Heart left ventricle (tissue), 16 donors: Measurements from ENCODE around the gene TMEM179B. TPM values are rescaled to one million over a fixed set of nuclear protein-coding genes. Genes with fewer than 3 reads are reported as not detected.

ENCODE experiments used
- ATAC-seq, 4 donors: fragments of 200-7000 bp; cut with Tn5 transposase; one replicate each; pipeline ENCODE4 v1.9.1; 2020 to 2022; ENCODE audit warnings: moderate library complexity in 4 of 4, mild to moderate bottlenecking in 3 of 4, moderate number of reproducible peaks in 1 of 4
- DNase-seq, 5 donors: peaks; one replicate each; pipeline ENCODE4 v3.0.0-alpha.2; 2020
- H3K27ac ChIP-seq, 12 donors: fragments of 200-600 bp; sonication (generic) in 4 of 12; one replicate each; pipeline versions ENCODE4 v1.5.0 to v1.8.0; 2016 to 2022; ENCODE audit warnings: mild to moderate bottlenecking in 2 of 12
- H3K27me3 ChIP-seq, 9 donors: fragments of 200-600 bp; sonication (generic) in 2 of 9; one replicate each; pipeline versions ENCODE4 v1.5.1 to v1.8.0; 2016 to 2022; ENCODE audit warnings: mild to moderate bottlenecking in 3 of 9
- H3K36me3 ChIP-seq, 9 donors: fragments of 200-600 bp; sonication (generic) in 2 of 9; one replicate each; pipeline versions ENCODE4 v1.5.0 to v1.8.0; 2018 to 2022; ENCODE audit warnings: mild to moderate bottlenecking in 2 of 9
- H3K4me1 ChIP-seq, 12 donors: fragments of 200-600 bp; sonication (generic) in 4 of 12; one replicate each; pipeline versions ENCODE4 v1.5.0 to v1.8.0; 2016 to 2022; ENCODE audit warnings: mild to moderate bottlenecking in 3 of 12
- H3K4me3 ChIP-seq, 12 donors: fragments of 200-600 bp; sonication (generic) in 4 of 12; one replicate each; pipeline versions ENCODE4 v1.5.0 to v1.8.0; 2017 to 2022; ENCODE audit warnings: mild to moderate bottlenecking in 9 of 12, moderate library complexity in 4 of 12
- H3K9me3 ChIP-seq, 12 donors: fragments of 200-600 bp; sonication (generic) in 4 of 12; one replicate each; pipeline versions ENCODE4 v1.5.0 to v1.8.0; 2016 to 2022; ENCODE audit warnings: mild to moderate bottlenecking in 1 of 12
- CTCF ChIP-seq, 12 donors: fragments of 200-600 bp; sonication (generic) in 4 of 12; IDR thresholded peaks; one replicate each; pipeline versions ENCODE4 v1.5.0 to v1.8.0; 2018 to 2022; ENCODE audit warnings: antibody characterized with exemption in 12 of 12, mild to moderate bottlenecking in 5 of 12
- POLR2A ChIP-seq, 2 donors: fragments of 450-650 bp; IDR thresholded peaks; one replicate each; pipeline ENCODE4 v1.6.1; 2017; ENCODE audit warnings: antibody characterized with exemption in 2 of 2, mild to moderate bottlenecking in 2 of 2, moderate library complexity in 2 of 2
- WGBS, 4 donors: extraction: QIAGEN DNeasy Blood & Tissue Kit in 2 of 4; methylation state at CpG; one replicate each; pipeline versions ENCODE4 v1.1.5 to v1.1.7; 2013 to 2018; 5-methylcytosine and 5-hydroxymethylcytosine counted together
- intact Hi-C, 10 donors: fragments of 100-400 bp; cut with DNase I; formaldehyde crosslinking; loops; one replicate each; pipeline versions ENCODE4 v1.11.1 to v1.14.2; 2022
- polyA plus RNA-seq, 2 donors: library from polyadenylated mRNA; stranded (reverse); fragments of 200-250 nt; gene quantifications; one replicate each; pipeline ENCODE4 v1.2.3, GENCODE V29; 2013
- total RNA-seq, 9 donors: library from RNA; depleted of rRNA in 2 of 9; stranded (reverse); fragments of >200 nt in 2 of 9; fragmentation: NEBNext Ultra II Directional in 3 of 9; extraction: Animal tissue kit (Norgen Biotek cat#: 25700) in 3 of 9; gene quantifications; one replicate each; pipeline versions ENCODE4 v1.1.0 to v1.2.4, GENCODE V29; 2016 to 2023
- donor health status: ischemic (EF 13 %, LVEDD 7.1; RV severe dilation, severe dysfunction).
- donor health status: healthy with polysubstance abuse.
- donor health status: DM: no; HTN: yes; CAD: no.
- donor health status: DM: no; HTN: no; CAD: no.
- donor health status: ischemic (EF 25% LVEDD 6.9; RV normal size, moderate dysfunction).
- donor health status: ischemic (EF 25% LVEDD 5.7; RV mildly dilated, moderate dysfunction).
- donor health status: healthy.
- donor health status: DM: yes; HTN: yes; CAD: no.
- donor health status: ischemic (EF 35%, LVEDD 5.7; RV mildly dilated, moderate dysfunction).
- donor health status: nonischemic (EF 11% LVEDD 7.7; RV severe dilation, severe dysfunction).
- donor health status: DM: yes; HTN: yes; CAD: no.
- donor health status: PGD.
- donor health status: ischemic (EF 29% LVEDD 5.4; RV normal size, mild dysfunction).
- donor health status: nonischemic (EF 23%, LVEDD 6.1; RV moderate dilation, normal function).

The TMEM179B gene
- total and polyA plus RNA-seq, 11 donors: 14.7 to 47.3 (median 22.3) TPM

- intact Hi-C loops: loop anchor here in 6 of 10 donors (5.0 kb wide), 3 partner anchors 38 to 48 kb away; partner anchors contain the start of genes STX5 (in 4 of the 6), TEX54 (in 4 of the 6) and WDR74 (in 1 of the 6)
- 88 to 93% (median 91%) methylated on average over 8 of the region's 8 CpGs for WGBS, 4 donors
Measured at GRCh38 chr11:62794201-62794775, 7.1 kb downstream of the TMEM179B start.

GRCh38 chr11:62796281-62796680 is 9.1 kb downstream of the TMEM179B start:
- Histone ChIP-seq H3K27me3 (no peaks in the 10 kb centered on the region), H3K27ac (no peak overlapping the region), H3K4me1 (peaks cover 0 to 21% (median 12%) of the 10 kb centered on the region in 12 donors), H3K4me3 (no peak overlapping the region), H3K9me3 (no peaks in the 10 kb centered on the region), H3K36me3 (peaks cover 2 to 93% (median 92%) of the 10 kb centered on the region in 9 donors)
- DNase-seq (no peak), ATAC-seq (no peak)
- intact Hi-C loops: no loop called here
- TF ChIP-seq POLR2A (IDR thresholded peaks at IDR 0.05) (no peak), CTCF (IDR thresholded peaks at IDR 0.05) (no peak)
- 64 to 73% (median 70%) methylated on average over 7 of the region's 7 CpGs for WGBS, 4 donors

More at GRCh38 chr11:62794201-62794775, 7.1 kb downstream of the TMEM179B start:
- peaks cover 2 to 89% (median 84%) of the 10 kb centered on the region in 9 donors for H3K36me3 ChIP-seq
- DNase-seq (no peak), ATAC-seq (no peak)
- no peak overlapping the region for H3K4me3 ChIP-seq
- no peak overlapping the region for H3K27ac ChIP-seq
- H3K9me3 ChIP-seq: no peaks in the 10 kb centered on the region
- no peaks in the 10 kb centered on the region for H3K27me3 ChIP-seq
- peaks cover 0 to 34% (median 28%) of the 10 kb centered on the region in 12 donors for H3K4me1 ChIP-seq
- TF ChIP-seq POLR2A (IDR thresholded peaks at IDR 0.05) (no peak), CTCF (IDR thresholded peaks at IDR 0.05) (no peak)

- WGBS, 4 donors: 81 to 97% (median 93%) methylated on average over 10 of the region's 10 CpGs
- H3K4me1 ChIP-seq: peaks cover 0 to 24% (median 13%) of the 10 kb centered on the region in 12 donors
- DNase-seq (no peak), ATAC-seq (no peak)
- no peak overlapping the region for H3K4me3 ChIP-seq
- intact Hi-C loops: no loop called here
- H3K36me3 ChIP-seq: peaks cover 2 to 95% (median 92%) of the 10 kb centered on the region in 9 donors
- no peaks in the 10 kb centered on the region for H3K27me3 ChIP-seq
- TF ChIP-seq POLR2A (IDR thresholded peaks at IDR 0.05) (no peak), CTCF (IDR thresholded peaks at IDR 0.05) (no peak)
- H3K9me3 ChIP-seq: no peaks in the 10 kb centered on the region
- no peak overlapping the region for H3K27ac ChIP-seq
Measured at GRCh38 chr11:62799486-62799885, 12.3 kb downstream of the TMEM179B start.

- intact Hi-C loops: no loop called here
- no peak for DNase-seq
- ATAC-seq: no peak
- H3K27me3 ChIP-seq: no peaks in the 10 kb centered on the region
- no peak overlapping the region for H3K4me3 ChIP-seq
- H3K36me3 ChIP-seq: peaks cover 2 to 79% (median 76%) of the 10 kb centered on the region in 9 donors
- no peaks in the 10 kb centered on the region for H3K9me3 ChIP-seq
- H3K27ac ChIP-seq: no peak overlapping the region
- WGBS, 4 donors: 80 to 91% (median 87%) methylated on average over 4 of the region's 4 CpGs
- peaks cover 0 to 29% (median 16%) of the 10 kb centered on the region in 12 donors for H3K4me1 ChIP-seq
- no peak for TF ChIP-seq CTCF (IDR thresholded peaks at IDR 0.05)
- no peak for TF ChIP-seq POLR2A (IDR thresholded peaks at IDR 0.05)
Measured at GRCh38 chr11:62801071-62801470, 13.9 kb downstream of the TMEM179B start.
